Neuron (in vitro differentiated cells): ENCODE data around the gene OTULIN.

Source experiments
- H2AFZ ChIP-seq: one replicate; pipeline ENCODE4 v1.6.1; 2013; ENCODE audit warnings: low read depth, mild to moderate bottlenecking, inconsistent platforms, low read length, moderate library complexity
- H3K27me3 ChIP-seq: one replicate; pipeline ENCODE4 v1.6.1; 2013; ENCODE audit warnings: low read length; ENCODE audit not compliant: insufficient read depth
- H3K36me3 ChIP-seq: one replicate; pipeline ENCODE4 v1.6.1; 2013; ENCODE audit warnings: low read length; ENCODE audit not compliant: insufficient read depth
- H3K4me1 ChIP-seq: one replicate; pipeline ENCODE4 v1.6.1; 2013; ENCODE audit warnings: low read length; ENCODE audit not compliant: insufficient read depth
- H3K4me3 ChIP-seq: 2 replicates; pipeline ENCODE4 v1.5.1; 2013; ENCODE audit warnings: mild to moderate bottlenecking, low read length, moderate library complexity
- H3K9me3 ChIP-seq: one replicate; pipeline ENCODE4 v1.6.1; 2013; ENCODE audit warnings: low read length

OTULIN gene

DNA sequence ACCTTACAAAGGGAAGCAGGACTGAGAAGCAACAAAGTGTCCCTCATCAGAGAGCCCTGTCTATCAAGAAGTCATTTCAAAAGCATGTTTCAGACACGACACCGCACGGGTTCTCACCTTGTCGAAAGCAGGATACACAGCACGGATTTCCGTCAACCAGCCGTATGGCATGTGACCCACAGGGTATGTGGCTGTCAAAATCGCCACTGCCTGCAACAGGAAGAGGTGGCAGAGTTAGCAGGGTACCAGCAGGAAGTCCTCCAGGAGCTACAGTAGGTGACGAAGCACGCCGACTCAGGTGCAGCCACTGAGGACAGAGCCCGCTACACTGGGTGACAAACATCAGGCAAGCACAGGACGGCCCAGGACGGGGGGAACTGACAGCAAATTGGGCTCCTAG lies 81.2 kb downstream of the OTULIN start:
- Histone ChIP-seq H3K9me3 (no peaks in the 10 kb centered on the region), H3K36me3 (peaks cover 16% of the 10 kb centered on the region), H2AFZ (no peak overlapping the region), H3K27me3 (no peaks in the 10 kb centered on the region), H3K4me1 (no peaks in the 10 kb centered on the region), H3K4me3 (no peak overlapping the region)

DNA sequence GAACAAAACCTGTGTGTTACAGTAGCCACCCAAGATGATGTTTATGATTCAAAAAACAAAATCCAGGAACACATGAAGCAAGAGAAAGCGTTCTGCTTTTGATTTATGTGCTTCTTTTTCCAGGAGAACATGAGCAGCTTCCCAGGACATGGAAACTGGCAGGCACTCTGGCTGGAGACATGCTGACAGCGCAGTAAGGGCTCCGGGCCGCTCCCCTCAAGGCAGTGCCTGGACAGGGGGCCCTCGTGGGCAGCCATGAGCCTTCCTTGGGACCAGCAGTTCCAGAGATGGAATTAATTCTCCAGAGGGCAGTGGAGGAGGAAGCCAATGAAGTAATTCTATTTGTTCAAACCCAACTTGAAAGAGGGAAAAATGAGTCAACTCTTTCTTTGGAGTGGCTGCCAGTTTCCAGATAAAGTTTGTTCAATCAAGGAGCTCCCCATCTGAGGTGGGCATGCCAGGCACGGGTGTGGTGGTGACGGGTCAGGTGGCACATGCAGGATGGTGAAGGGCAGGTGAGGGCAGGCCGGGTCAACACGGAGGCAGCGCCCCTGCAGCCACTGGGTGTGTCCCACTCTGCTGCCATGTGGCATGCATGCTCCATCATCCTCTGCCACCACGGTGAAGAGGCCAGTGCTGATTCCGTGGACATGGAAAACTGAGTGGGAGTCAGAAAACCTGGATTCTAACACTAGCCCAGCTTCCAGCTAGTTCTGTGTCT lies 83.8 kb downstream of the OTULIN start:
- no peaks in the 10 kb centered on the region for H3K4me1 ChIP-seq
- peaks cover 11% of the 10 kb centered on the region for H3K36me3 ChIP-seq
- no peak overlapping the region for H2AFZ ChIP-seq
- H3K27me3 ChIP-seq, result no peaks in the 10 kb centered on the region
- H3K4me3 ChIP-seq, result no peak overlapping the region
- no peaks in the 10 kb centered on the region for H3K9me3 ChIP-seq
